GM23338 (cell line): ENCODE measurements around the gene ADPRHL1. TPM values are rescaled to one million over a fixed set of nuclear protein-coding genes. Genes with fewer than 3 reads are reported as not detected.

Source experiments
- ATAC-seq: fragments of 200-7000 bp; cut with Tn5 transposase; 3 replicates; pipeline ENCODE4 v1.9.1; 2020
- DNase-seq: peaks from one replicate; pipeline ENCODE4 v3.0.0-alpha.2; 2015; ENCODE audit warnings: low spot score
- H2AFZ ChIP-seq: fragments of 200-600 bp; sonication (generic); 2 replicates; pipeline ENCODE4 v1.8.0; 2016; ENCODE audit warnings: antibody characterized with exemption, mild to moderate bottlenecking, moderate library complexity
- H3F3A ChIP-seq: fragments of 200-600 bp; sonication (generic); replicated peaks from 2 replicates; pipeline ENCODE4 v1.8.0; 2017; ENCODE audit warnings: antibody characterized with exemption, mixed run types, low read depth
- H3K27ac ChIP-seq: fragments of 200-600 bp; sonication (generic); 2 replicates; pipeline ENCODE4 v1.6.1; 2016; ENCODE audit warnings: low read depth
- H3K27me3 ChIP-seq: fragments of 200-600 bp; sonication (generic); 2 replicates; pipeline ENCODE4 v1.8.0; 2016; ENCODE audit warnings: mild to moderate bottlenecking, mixed run types, moderate library complexity; ENCODE audit not compliant: insufficient read depth
- H3K36me3 ChIP-seq: fragments of 200-600 bp; sonication (generic); 2 replicates; pipeline ENCODE4 v1.8.0; 2016; ENCODE audit warnings: mild to moderate bottlenecking; ENCODE audit not compliant: insufficient read depth
- H3K4me1 ChIP-seq: fragments of 200-600 bp; sonication (generic); 2 replicates; pipeline ENCODE4 v1.8.0; 2016; ENCODE audit warnings: mild to moderate bottlenecking, moderate library complexity; ENCODE audit not compliant: insufficient read depth
- H3K4me2 ChIP-seq: fragments of 200-600 bp; sonication (generic); 2 replicates; pipeline ENCODE4 v1.7.1; 2017; ENCODE audit warnings: mixed run types
- H3K4me3 ChIP-seq: fragments of 200-600 bp; sonication (generic); 2 replicates; pipeline ENCODE4 v1.6.1; 2016; ENCODE audit warnings: mixed run types
- H3K79me2 ChIP-seq: fragments of 200-600 bp; sonication (generic); replicated peaks from 2 replicates; pipeline ENCODE4 v1.8.0; 2017; ENCODE audit warnings: mild to moderate bottlenecking; ENCODE audit not compliant: insufficient read depth
- H3K9me2 ChIP-seq: fragments of 200-600 bp; sonication (generic); 2 replicates; pipeline ENCODE4 v1.8.0; 2017; ENCODE audit not compliant: insufficient read depth
- H4K20me1 ChIP-seq: fragments of 200-600 bp; sonication (generic); replicated peaks from 2 replicates; pipeline ENCODE4 v1.8.0; 2017; ENCODE audit warnings: mild to moderate bottlenecking; ENCODE audit not compliant: insufficient read depth
- H3K27ac Mint-ChIP-seq: 2 replicates; pipeline ENCODE4 v1.8.0; 2020; ENCODE audit warnings: inconsistent platforms, mild to moderate bottlenecking, moderate library complexity, mixed read lengths
- H3K27me3 Mint-ChIP-seq: 3 replicates; pipeline ENCODE4 v1.8.0; 2022; ENCODE audit warnings: low read depth, mild to moderate bottlenecking, moderate library complexity, mixed read lengths, inconsistent platforms; ENCODE audit not compliant: insufficient read depth, poor library complexity
- H3K36me3 Mint-ChIP-seq: 3 replicates; pipeline ENCODE4 v1.8.0; 2021; ENCODE audit warnings: low read depth, mild to moderate bottlenecking, inconsistent platforms, moderate library complexity, mixed read lengths
- H3K4me1 Mint-ChIP-seq: 3 replicates; pipeline ENCODE4 v1.8.0; 2020; ENCODE audit warnings: mild to moderate bottlenecking, inconsistent platforms, mixed read lengths
- H3K4me3 Mint-ChIP-seq: 3 replicates; pipeline ENCODE4 v1.8.0; 2021; ENCODE audit warnings: moderate library complexity, mild to moderate bottlenecking, inconsistent platforms, mixed read lengths
- H3K9me3 Mint-ChIP-seq: 3 replicates; pipeline ENCODE4 v1.8.0; 2020; ENCODE audit warnings: moderate library complexity, mild to moderate bottlenecking, inconsistent platforms, mixed read lengths
- EZH2phosphoT487 ChIP-seq: fragments of 200-600 bp; sonication (generic); IDR thresholded peaks from one replicate; pipeline ENCODE4 v1.8.1; 2018; ENCODE audit warnings: antibody characterized with exemption; ENCODE audit not compliant: unreplicated experiment
- JUNB ChIP-seq: IDR thresholded peaks from one replicate; pipeline ENCODE4 v1.6.1; 2016; ENCODE audit warnings: antibody characterized with exemption; ENCODE audit not compliant: unreplicated experiment
- NANOG ChIP-seq: IDR thresholded peaks from 2 replicates; pipeline ENCODE4 v1.6.1; 2016; ENCODE audit warnings: antibody characterized with exemption, borderline replicate concordance
- POLR2AphosphoS5 ChIP-seq: IDR thresholded peaks from 2 replicates; pipeline ENCODE4 v1.6.1; 2016; ENCODE audit warnings: antibody characterized with exemption, low read depth
- STAT1 ChIP-seq: IDR thresholded peaks from one replicate; pipeline ENCODE4 v1.6.1; 2016; ENCODE audit warnings: antibody characterized with exemption; ENCODE audit not compliant: unreplicated experiment
- ZNF114 ChIP-seq: fragments of 250-450 bp; sonication (Bioruptor Pico); IDR thresholded peaks from 2 replicates; pipeline ENCODE4 v1.5.0; 2020; ENCODE audit warnings: mild to moderate bottlenecking, moderate library complexity
- ZNF462 ChIP-seq: fragments of 250-450 bp; sonication (Bioruptor Pico); IDR thresholded peaks from 2 replicates; pipeline ENCODE4 v1.5.0; 2020; ENCODE audit warnings: mild to moderate bottlenecking, moderate library complexity
- polyA plus RNA-seq: library from polyadenylated mRNA; unstranded; fragments of >200 nt; fragmentation: Nextera tagmentation; extraction: Ambion mirVana; gene quantifications from 2 replicates; pipeline ENCODE4 v1.2.1, GENCODE V29; 2016
- total RNA-seq: library from RNA; depleted of rRNA; stranded (reverse); fragments of >200 nt; shearing (Covaris generic); gene quantifications from 2 replicates; pipeline ENCODE4 v1.2.3, GENCODE V29; 2014
- TF ChIP-seq, protein P1 (sequence below): IDR thresholded peaks from one replicate; pipeline ENCODE4 v1.6.1; 2018; ENCODE audit warnings: antibody characterized with exemption; ENCODE audit not compliant: unreplicated experiment
- TF ChIP-seq, protein P2 (sequence below): IDR thresholded peaks from 2 replicates; pipeline ENCODE4 v1.6.1; 2016; ENCODE audit warnings: antibody characterized with exemption

ADPRHL1 gene
- total and polyA plus RNA-seq, 2 experiments from 2014 or later: 0.80 to 1.0 TPM

DNA sequence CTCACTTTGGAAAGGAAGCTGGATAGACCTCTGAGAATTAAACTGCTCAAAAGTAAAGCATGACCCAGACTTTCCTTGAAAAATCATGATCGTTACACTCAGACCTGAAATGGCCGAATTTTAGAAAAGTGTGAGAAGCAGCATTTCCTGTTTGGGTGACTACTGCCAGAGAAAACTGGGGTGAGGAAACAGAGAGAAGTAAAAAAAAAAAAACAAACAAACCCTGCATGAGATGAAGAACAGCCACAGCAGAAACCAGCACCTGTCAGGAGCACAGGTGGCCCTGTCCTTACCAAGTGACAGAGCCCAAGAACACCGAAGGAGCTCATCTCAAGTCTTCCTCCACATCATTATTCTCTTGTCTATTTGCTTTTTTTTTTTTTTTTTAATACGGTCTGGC lies 12.0 kb upstream of the ADPRHL1 start (continued):
- TF ChIP-seq ZNF462 (CRISPR knock-in tag): no peak
- TF ChIP-seq, protein P1, sequence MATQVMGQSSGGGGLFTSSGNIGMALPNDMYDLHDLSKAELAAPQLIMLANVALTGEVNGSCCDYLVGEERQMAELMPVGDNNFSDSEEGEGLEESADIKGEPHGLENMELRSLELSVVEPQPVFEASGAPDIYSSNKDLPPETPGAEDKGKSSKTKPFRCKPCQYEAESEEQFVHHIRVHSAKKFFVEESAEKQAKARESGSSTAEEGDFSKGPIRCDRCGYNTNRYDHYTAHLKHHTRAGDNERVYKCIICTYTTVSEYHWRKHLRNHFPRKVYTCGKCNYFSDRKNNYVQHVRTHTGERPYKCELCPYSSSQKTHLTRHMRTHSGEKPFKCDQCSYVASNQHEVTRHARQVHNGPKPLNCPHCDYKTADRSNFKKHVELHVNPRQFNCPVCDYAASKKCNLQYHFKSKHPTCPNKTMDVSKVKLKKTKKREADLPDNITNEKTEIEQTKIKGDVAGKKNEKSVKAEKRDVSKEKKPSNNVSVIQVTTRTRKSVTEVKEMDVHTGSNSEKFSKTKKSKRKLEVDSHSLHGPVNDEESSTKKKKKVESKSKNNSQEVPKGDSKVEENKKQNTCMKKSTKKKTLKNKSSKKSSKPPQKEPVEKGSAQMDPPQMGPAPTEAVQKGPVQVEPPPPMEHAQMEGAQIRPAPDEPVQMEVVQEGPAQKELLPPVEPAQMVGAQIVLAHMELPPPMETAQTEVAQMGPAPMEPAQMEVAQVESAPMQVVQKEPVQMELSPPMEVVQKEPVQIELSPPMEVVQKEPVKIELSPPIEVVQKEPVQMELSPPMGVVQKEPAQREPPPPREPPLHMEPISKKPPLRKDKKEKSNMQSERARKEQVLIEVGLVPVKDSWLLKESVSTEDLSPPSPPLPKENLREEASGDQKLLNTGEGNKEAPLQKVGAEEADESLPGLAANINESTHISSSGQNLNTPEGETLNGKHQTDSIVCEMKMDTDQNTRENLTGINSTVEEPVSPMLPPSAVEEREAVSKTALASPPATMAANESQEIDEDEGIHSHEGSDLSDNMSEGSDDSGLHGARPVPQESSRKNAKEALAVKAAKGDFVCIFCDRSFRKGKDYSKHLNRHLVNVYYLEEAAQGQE: no peak

DNA sequence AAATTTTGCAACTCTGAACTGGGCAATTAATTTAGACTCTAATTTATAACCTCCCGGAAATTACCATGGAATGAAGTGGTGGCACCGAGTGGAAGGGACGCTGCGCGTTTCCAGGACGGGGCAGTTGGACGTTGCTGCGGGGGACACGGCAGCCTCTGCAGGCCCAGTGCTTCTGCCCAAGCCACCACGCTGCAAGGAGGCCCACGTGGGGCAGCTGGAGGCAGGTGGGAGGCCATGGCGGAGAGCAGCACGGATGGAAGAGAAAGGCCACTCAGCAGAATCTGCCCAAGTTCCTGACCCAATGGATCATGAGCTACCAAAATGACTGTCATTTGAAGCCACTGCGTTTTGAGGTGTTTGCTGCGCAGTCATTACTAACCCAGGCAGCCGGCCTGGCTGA lies 11.2 kb upstream of the ADPRHL1 start:
- Histone ChIP-seq H3K27ac (peak overlapping the region; percentile 15; the same call in 1 of the 2 replicates), H3F3A (peaks cover 5% of the 10 kb centered on the region; the same call in 1 of the 2 replicates), H3K9me2 (no peaks in the 10 kb centered on the region), H3K79me2 (peaks cover 31% of the 10 kb centered on the region), H3K4me3 (no peak overlapping the region), H3K4me1 (peaks cover 12% of the 10 kb centered on the region), H3K4me2 (no peak overlapping the region), H3K36me3 (peaks cover 20% of the 10 kb centered on the region), H4K20me1 (peaks cover 17% of the 10 kb centered on the region), H3K27me3 (no peaks in the 10 kb centered on the region), H2AFZ (no peak overlapping the region)
- H3K27ac Mint-ChIP-seq: no peak overlapping the region
- ATAC-seq: no peak
- no peak overlapping the region for H3K4me3 Mint-ChIP-seq
- peaks cover 49% of the 10 kb centered on the region for H3K36me3 Mint-ChIP-seq
- TF ChIP-seq, protein P1: no peak
- TF ChIP-seq JUNB (no peak), STAT1 (no peak), NANOG (no peak), EZH2phosphoT487 (no peak), POLR2AphosphoS5 (no peak), ZNF114 (CRISPR knock-in tag) (no peak)
- TF ChIP-seq, protein P2, sequence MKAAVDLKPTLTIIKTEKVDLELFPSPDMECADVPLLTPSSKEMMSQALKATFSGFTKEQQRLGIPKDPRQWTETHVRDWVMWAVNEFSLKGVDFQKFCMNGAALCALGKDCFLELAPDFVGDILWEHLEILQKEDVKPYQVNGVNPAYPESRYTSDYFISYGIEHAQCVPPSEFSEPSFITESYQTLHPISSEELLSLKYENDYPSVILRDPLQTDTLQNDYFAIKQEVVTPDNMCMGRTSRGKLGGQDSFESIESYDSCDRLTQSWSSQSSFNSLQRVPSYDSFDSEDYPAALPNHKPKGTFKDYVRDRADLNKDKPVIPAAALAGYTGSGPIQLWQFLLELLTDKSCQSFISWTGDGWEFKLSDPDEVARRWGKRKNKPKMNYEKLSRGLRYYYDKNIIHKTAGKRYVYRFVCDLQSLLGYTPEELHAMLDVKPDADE: no peak
- H3K9me3 Mint-ChIP-seq: no peaks in the 10 kb centered on the region
- H3K27me3 Mint-ChIP-seq: peaks cover 6% of the 10 kb centered on the region
- no peak for DNase-seq
- H3K4me1 Mint-ChIP-seq: peaks cover 14% of the 10 kb centered on the region
